Hepatocyte (in vitro differentiated cells): ENCODE results near the gene CYLD.

ENCODE experiments used
- EZH2 ChIP-seq: fragments of 200-600 bp; sonication (generic); IDR thresholded peaks from 2 replicates; pipeline ENCODE4 v1.6.1; 2016; ENCODE audit warnings: antibody characterized with exemption, mild to moderate bottlenecking, borderline replicate concordance
- TF ChIP-seq, protein P1 (sequence below): fragments of 200-600 bp; sonication (generic); IDR thresholded peaks from 2 replicates; pipeline ENCODE4 v1.5.1; 2016; ENCODE audit warnings: antibody characterized with exemption, mild to moderate bottlenecking; ENCODE audit not compliant: poor library complexity

DNA sequence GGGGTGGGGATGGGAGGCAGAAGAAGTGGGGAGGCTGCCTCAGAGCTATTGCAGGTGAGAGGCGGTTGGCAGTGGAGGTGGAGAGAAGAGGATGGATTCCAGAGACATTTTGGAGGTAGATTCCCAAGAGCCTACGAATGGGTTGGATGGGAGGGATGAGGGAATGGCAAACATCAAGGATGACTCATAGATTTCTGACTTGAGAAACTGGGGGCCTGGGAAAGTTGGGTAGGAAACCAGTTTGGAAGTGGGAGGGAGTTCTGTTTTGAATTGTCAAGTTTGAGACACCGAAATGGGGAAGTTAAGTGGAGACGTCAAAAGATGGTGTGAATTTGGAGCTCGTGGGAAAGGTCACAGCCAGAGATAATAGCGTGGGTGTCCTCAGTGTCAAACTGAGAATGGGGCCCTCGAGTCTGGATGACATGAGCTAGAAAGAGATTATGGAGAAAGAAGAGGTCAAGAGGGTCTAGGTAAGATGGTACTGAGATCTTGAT lies 6.2 kb upstream of the CYLD start:
- TF ChIP-seq, protein P1, sequence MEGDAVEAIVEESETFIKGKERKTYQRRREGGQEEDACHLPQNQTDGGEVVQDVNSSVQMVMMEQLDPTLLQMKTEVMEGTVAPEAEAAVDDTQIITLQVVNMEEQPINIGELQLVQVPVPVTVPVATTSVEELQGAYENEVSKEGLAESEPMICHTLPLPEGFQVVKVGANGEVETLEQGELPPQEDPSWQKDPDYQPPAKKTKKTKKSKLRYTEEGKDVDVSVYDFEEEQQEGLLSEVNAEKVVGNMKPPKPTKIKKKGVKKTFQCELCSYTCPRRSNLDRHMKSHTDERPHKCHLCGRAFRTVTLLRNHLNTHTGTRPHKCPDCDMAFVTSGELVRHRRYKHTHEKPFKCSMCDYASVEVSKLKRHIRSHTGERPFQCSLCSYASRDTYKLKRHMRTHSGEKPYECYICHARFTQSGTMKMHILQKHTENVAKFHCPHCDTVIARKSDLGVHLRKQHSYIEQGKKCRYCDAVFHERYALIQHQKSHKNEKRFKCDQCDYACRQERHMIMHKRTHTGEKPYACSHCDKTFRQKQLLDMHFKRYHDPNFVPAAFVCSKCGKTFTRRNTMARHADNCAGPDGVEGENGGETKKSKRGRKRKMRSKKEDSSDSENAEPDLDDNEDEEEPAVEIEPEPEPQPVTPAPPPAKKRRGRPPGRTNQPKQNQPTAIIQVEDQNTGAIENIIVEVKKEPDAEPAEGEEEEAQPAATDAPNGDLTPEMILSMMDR, result no peak
- no peak for TF ChIP-seq EZH2
